Astrocyte (in vitro differentiated cells and primary cell): ENCODE measurements around the gene PKNOX2.

ENCODE experiments used
- CTCF ChIP-seq: IDR thresholded peaks from 2 replicates; pipeline ENCODE4 v1.5.1; 2011; ENCODE audit warnings: low read depth, mild to moderate bottlenecking, inconsistent platforms, low read length, moderate library complexity; ENCODE audit not compliant: insufficient read depth
- EZH2 ChIP-seq: IDR thresholded peaks from 2 replicates; pipeline ENCODE4 v1.6.1; 2012; ENCODE audit warnings: mild to moderate bottlenecking, low read length, inconsistent platforms; ENCODE audit not compliant: insufficient read depth

GRCh38 chr11:125148011-125148410, 16.5 kb upstream of the PKNOX2 start:
- TF ChIP-seq CTCF (no peak), EZH2 (no peak)
